Upper lobe of left lung (tissue), 6 donors: Measurements from ENCODE around the gene ZNF792. TPM values are rescaled to one million over a fixed set of nuclear protein-coding genes. Genes with fewer than 3 reads are reported as not detected.

Source experiments
- ATAC-seq, 2 donors: fragments of 200-7000 bp; cut with Tn5 transposase; one replicate each; pipeline ENCODE4 v1.9.1; 2022; ENCODE audit warnings: mild to moderate bottlenecking in 2 of 2, moderate library complexity in 2 of 2; ENCODE audit not compliant: low FRiP score in 2 of 2
- DNase-seq, 2 donors: peaks; one replicate each; pipeline ENCODE4 v3.0.0-alpha.2; 2019 to 2020
- H3K27ac ChIP-seq, 4 donors: fragments of 200-600 bp; sonication (generic); one replicate each; pipeline ENCODE4 v1.5.1; 2016 to 2019
- H3K27me3 ChIP-seq, 4 donors: fragments of 200-600 bp; sonication (generic); one replicate each; pipeline ENCODE4 v1.5.1; 2017 to 2019
- H3K36me3 ChIP-seq, 4 donors: fragments of 200-600 bp; sonication (generic); one replicate each; pipeline ENCODE4 v1.5.1; 2016 to 2019
- H3K4me1 ChIP-seq, 4 donors: fragments of 200-600 bp; sonication (generic); one replicate each; pipeline ENCODE4 v1.5.1; 2018 to 2019
- H3K4me3 ChIP-seq, 4 donors: fragments of 200-600 bp; sonication (generic); one replicate each; pipeline ENCODE4 v1.5.1; 2017 to 2019; ENCODE audit warnings: mild to moderate bottlenecking in 2 of 4, moderate library complexity in 1 of 4
- H3K9me3 ChIP-seq, 4 donors: fragments of 200-600 bp; sonication (generic); one replicate each; pipeline ENCODE4 v1.5.1; 2018 to 2019
- EP300 ChIP-seq, 4 donors: sonication (generic); formaldehyde crosslinking; IDR thresholded peaks; one replicate each; pipeline ENCODE4 v1.5.1; 2017; ENCODE audit warnings: antibody characterized with exemption in 4 of 4, control low read depth in 2 of 4
- POLR2A ChIP-seq, 4 donors: fragments of 450-650 bp; IDR thresholded peaks; one replicate each; pipeline ENCODE4 v1.5.1; 2016 to 2017; ENCODE audit warnings: antibody characterized with exemption in 4 of 4, mild to moderate bottlenecking in 2 of 4
- POLR2AphosphoS5 ChIP-seq, 2 donors: sonication (generic); formaldehyde crosslinking; IDR thresholded peaks; one replicate each; pipeline ENCODE4 v1.5.1; 2017; ENCODE audit warnings: antibody characterized with exemption in 2 of 2
- WGBS, 2 donors: methylation state at CpG; one replicate each; pipeline ENCODE4 v1.1.5; 2017 to 2018; 5-methylcytosine and 5-hydroxymethylcytosine counted together
- total RNA-seq, 6 donors: library from RNA; depleted of rRNA in 4 of 6; stranded (reverse); fragments of >200 nt in 4 of 6; gene quantifications; one replicate each; pipeline versions ENCODE4 v1.1.0 to v1.2.1, GENCODE V29; 2016 to 2021
- TF ChIP-seq, protein P1 (sequence below), 6 experiments: fragments of 450-650 bp in 4 of 6; fragments of 200-600 bp in 2 of 6; sonication (generic) in 2 of 6; IDR thresholded peaks; one replicate each; pipeline ENCODE4 v1.5.1; 2016 to 2019; ENCODE audit warnings: antibody characterized with exemption in 6 of 6
- donor health status: DM: no; HTN: no; CAD: no; lungs with moderate emphysema.
- donor health status: DM: no; HTN: yes; CAD: no; lungs with severe emphysema.

The ZNF792 gene
- total RNA-seq = 10 to 100 TPM in 3 of 6 donors, 1 to 10 TPM in 3; 8.3 to 14.5 (median 9.8) TPM

DNA sequence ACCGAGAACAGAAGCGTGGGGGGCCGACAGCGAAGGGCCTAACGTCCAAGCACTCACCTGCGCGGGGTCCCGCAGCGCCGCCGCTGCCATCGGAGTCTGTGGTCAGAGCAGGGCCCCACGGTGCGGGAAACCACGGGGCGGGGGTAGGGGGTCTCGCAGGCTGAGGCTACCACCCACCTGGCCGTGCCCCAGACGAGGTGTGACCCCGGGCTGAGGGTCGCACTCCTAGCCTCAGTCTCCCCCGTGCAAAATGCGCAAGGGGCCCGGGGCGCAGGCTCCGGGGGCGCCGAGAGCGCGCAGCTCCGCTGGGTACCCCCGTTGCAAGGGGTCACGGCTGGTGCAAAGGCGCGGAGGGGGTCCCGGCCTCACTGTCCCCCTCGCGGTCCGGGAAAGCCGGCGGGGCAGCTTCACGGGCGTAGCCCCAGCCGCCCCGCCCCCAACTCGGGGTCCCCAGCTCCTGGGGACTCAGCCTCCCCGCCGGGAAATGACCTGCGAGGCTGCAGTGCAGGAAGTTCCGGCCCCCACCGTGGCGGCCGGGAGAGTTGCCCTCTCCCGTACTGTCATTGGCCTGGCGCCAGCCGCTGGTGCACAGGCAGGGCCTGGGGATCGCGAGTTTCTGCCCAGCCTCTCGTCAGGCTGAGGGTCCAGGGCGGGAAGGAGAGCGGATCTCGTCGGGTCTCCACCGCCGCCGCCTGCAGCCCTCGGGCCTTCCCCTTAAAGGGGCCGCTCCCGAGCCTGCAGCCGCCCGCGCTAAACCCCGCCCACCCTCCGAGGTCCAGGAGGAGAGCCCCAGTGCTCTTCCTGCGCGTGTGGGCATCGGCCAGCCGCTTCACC lies at the start of gene ZNF792:
ZNF792 (minus strand) TSS at position 657 of the 834 bp plus-strand sequence; CDS start at position 90, 567 bp downstream.
- Histone ChIP-seq H3K4me3 (peak within 1 kb of the TSS; percentile 82 to 97 (median 94)), H3K27ac (peak within 1 kb of the TSS; percentile 70 to 94 (median 85)), H3K27me3 (no peaks in the 10 kb centered on the region), H3K36me3 (peaks cover 12 to 26% (median 21%) of the 10 kb centered on the region in 4 donors), H3K9me3 (peaks cover 17 to 30% (median 27%) of the 10 kb centered on the region in 4 donors), H3K4me1 (peaks cover 9 to 28% (median 23%) of the 10 kb centered on the region in 4 donors)
- ATAC-seq (peak; percentile 69 to 91), DNase-seq (peak; percentile 75 to 92)
- TF ChIP-seq, protein P1, sequence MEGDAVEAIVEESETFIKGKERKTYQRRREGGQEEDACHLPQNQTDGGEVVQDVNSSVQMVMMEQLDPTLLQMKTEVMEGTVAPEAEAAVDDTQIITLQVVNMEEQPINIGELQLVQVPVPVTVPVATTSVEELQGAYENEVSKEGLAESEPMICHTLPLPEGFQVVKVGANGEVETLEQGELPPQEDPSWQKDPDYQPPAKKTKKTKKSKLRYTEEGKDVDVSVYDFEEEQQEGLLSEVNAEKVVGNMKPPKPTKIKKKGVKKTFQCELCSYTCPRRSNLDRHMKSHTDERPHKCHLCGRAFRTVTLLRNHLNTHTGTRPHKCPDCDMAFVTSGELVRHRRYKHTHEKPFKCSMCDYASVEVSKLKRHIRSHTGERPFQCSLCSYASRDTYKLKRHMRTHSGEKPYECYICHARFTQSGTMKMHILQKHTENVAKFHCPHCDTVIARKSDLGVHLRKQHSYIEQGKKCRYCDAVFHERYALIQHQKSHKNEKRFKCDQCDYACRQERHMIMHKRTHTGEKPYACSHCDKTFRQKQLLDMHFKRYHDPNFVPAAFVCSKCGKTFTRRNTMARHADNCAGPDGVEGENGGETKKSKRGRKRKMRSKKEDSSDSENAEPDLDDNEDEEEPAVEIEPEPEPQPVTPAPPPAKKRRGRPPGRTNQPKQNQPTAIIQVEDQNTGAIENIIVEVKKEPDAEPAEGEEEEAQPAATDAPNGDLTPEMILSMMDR (IDR thresholded peaks at IDR 0.05) = peak in 2 of 6 experiments; percentile 16 to 35
- TF ChIP-seq POLR2A (IDR thresholded peaks at IDR 0.05) (peak in 1 of 4 donors; percentile 36), POLR2AphosphoS5 (IDR thresholded peaks at IDR 0.05) (peak; percentile 67 to 78), EP300 (IDR thresholded peaks at IDR 0.05) (peak in 3 of 4 donors; percentile 65 to 73 (median 72))
- 2% methylated on average over 50 of the region's 78 CpGs; no CpG with 5 or more reads in 1 of the 2 donors for WGBS, 2 donors

DNA sequence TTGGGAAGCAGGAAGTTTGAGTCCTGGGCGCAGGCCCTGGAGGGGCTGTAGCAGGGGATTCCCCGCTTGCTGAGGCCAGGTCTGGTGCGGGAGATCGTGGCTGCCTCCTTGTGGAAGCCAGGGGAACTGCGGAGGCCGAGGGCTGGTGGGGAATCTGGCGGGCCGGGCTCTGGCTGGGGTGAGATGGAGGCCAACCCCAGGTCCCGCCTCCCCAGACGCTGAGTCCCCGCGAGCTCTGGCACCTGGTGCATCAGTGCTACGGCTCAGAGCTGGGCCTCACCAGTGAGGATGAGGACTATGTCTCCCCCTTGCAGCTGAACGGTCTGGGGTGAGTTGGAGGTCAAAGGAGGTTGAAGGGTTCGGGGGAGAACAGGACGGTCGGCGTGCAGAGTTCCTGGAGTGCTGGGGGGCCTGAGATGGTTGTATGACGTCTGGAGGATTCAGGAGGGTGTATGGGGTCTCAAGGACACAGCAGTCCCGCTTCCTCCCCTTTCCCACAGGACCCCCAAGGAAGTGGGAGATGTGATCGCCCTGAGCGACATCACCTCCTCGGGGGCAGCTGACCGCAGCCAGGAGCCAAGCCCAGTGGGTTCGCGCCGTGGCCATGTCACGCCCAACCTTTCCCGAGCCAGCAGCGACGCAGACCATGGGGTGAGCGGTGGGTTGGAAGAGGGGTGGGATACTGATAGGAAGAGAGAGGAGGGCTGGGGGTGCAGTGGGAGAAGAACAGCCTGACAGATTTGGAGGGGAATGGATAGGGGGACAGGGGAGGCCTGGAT lies 49.2 kb upstream of the ZNF792 start:
- Histone ChIP-seq H3K27ac (peak overlapping the region; percentile 11 to 99 (median 72)), H3K4me3 (no peak overlapping the region), H3K36me3 (peaks cover 28 to 91% (median 74%) of the 10 kb centered on the region in 4 donors), H3K27me3 (no peaks in the 10 kb centered on the region), H3K9me3 (no peaks in the 10 kb centered on the region), H3K4me1 (peaks cover 30 to 60% (median 52%) of the 10 kb centered on the region in 4 donors)
- ATAC-seq = peak; percentile 86 to 88
- DNase-seq = peak; percentile 86 to 90
- WGBS, 2 donors = 54 to 60% methylated on average over 23 to 32 of the region's 32 CpGs
- TF ChIP-seq EP300 (IDR thresholded peaks at IDR 0.05) (no peak), POLR2A (IDR thresholded peaks at IDR 0.05) (peak in 1 of 4 donors; percentile 7), POLR2AphosphoS5 (IDR thresholded peaks at IDR 0.05) (peak in 1 of 2 donors; percentile 43)
- TF ChIP-seq, protein P1 (IDR thresholded peaks at IDR 0.05) = peak; percentile 97 to 99 (median 98)

DNA sequence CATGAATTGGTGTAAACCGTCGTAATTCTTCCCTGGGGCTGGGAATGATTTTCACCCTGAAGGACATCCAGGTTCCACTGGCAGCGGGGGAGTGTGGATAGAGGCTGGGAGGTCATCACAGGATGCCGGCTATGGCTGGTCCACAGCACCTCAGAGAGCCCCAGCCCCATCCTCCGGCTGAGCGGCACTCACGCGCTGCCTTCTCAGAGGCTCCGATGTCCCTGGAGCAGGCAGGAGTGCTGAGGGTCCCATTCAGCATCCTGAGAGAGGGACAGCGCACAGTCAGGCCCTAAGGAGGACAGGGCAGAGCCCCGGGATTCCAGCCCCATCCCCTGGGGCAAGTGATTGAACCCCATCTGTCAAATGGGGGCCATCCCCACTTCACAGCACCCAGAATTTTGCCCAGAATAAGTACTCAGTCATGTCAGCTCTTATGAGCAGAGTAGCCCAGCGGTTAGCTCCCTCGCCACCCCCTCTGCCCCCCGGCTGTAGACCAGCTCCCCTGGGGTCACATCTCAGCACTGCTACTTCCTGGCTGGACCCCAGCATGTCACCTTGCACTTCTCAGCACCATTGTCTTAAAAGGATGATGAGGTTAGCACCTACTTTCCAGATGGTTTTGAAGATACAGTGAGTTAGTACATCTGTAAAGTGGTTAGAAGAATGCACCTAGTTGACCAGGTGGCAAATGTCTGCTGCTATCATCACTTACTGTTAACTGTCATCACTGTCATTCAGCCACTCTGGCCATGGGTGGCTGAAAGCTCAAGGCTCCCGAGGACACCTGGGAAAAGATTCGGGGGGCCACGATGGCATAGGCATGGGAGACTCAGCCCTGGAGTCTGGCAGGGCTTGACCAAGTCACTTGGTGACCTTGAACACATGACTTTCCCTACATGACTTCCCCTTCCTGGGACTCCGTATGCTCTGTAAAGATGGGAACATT lies 48.0 kb upstream of the ZNF792 start:
- DNase-seq (no peak), ATAC-seq (no peak)
- Histone ChIP-seq H3K27ac (peak overlapping the region; percentile 11 to 99 (median 72)), H3K9me3 (no peaks in the 10 kb centered on the region), H3K36me3 (peaks cover 20 to 79% (median 62%) of the 10 kb centered on the region in 4 donors), H3K27me3 (no peaks in the 10 kb centered on the region), H3K4me3 (no peak overlapping the region), H3K4me1 (peaks cover 42 to 72% (median 63%) of the 10 kb centered on the region in 4 donors)
- 84 to 85% methylated on average over 13 to 16 of the region's 18 CpGs for WGBS, 2 donors
- TF ChIP-seq POLR2A (IDR thresholded peaks at IDR 0.05) (no peak), EP300 (IDR thresholded peaks at IDR 0.05) (no peak), POLR2AphosphoS5 (IDR thresholded peaks at IDR 0.05) (no peak)
- TF ChIP-seq, protein P1 (IDR thresholded peaks at IDR 0.05) = no peak

DNA sequence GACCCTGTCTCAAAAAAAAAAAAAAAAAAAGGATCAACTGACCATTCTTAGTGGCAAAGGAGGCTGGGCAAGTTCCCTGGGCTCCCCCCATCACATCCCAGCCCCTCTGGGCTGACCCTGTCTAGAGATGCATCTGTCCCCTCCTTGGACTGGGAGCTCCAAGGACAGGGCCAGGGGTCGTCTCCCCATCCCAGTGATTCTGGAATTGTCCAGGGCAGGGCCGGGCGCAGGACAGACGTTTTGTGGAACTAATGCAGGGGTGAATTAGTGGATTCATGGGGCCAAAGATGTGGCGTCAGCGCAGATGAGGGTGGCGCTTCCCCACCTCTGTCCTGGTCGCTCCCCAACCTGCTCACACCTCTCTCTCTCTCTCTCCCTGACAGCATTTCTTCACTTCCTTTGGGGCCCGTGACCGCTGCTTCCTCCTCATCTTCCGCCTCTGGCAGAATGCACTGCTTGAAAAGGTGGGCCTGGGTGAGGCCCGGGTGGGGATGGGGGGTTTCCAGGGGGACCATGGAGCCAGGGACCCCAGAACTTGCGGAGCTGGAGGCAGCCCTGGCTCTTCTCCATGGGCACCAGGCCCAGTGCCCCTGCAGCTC lies 47.2 kb upstream of the ZNF792 start:
- no peak for ATAC-seq

More for the DNA sequence above, 47.2 kb upstream of the ZNF792 start:
- WGBS, 2 donors = 73% methylated on average over 10 to 13 of the region's 13 CpGs
- DNase-seq = peak in 1 of 2 donors; percentile 57
- H3K36me3 ChIP-seq = peaks cover 20 to 70% (median 53%) of the 10 kb centered on the region in 4 donors
- H3K4me3 ChIP-seq = no peak overlapping the region
- H3K27ac ChIP-seq = peak overlapping the region; percentile 11 to 99 (median 72)
- H3K4me1 ChIP-seq = peaks cover 48 to 79% (median 70%) of the 10 kb centered on the region in 4 donors
- TF ChIP-seq POLR2AphosphoS5 (IDR thresholded peaks at IDR 0.05) (peak in 1 of 2 donors; percentile 16), POLR2A (IDR thresholded peaks at IDR 0.05) (no peak), EP300 (IDR thresholded peaks at IDR 0.05) (no peak)
- TF ChIP-seq, protein P1 (IDR thresholded peaks at IDR 0.05) = no peak
- H3K9me3 ChIP-seq = no peaks in the 10 kb centered on the region
- no peaks in the 10 kb centered on the region for H3K27me3 ChIP-seq
